LNCaP clone FGC (cell line): ENCODE results near the gene LRP3.

ENCODE experiments used
- DNase-seq: peaks from one replicate; pipeline ENCODE4 v3.0.0-alpha.2; 2011; ENCODE audit warnings: low read depth
- H3K4me3 ChIP-seq: 2 replicates; pipeline ENCODE4 v1.5.1; 2011; ENCODE audit warnings: mild to moderate bottlenecking, low read depth, low read length, control low read depth
- TF ChIP-seq, protein P1 (sequence below): IDR thresholded peaks from 2 replicates; pipeline ENCODE4 v1.5.1; 2012; ENCODE audit warnings: mild to moderate bottlenecking; ENCODE audit not compliant: control insufficient read depth, insufficient read depth; ENCODE audit errors: extremely low read depth

The LRP3 gene

DNA sequence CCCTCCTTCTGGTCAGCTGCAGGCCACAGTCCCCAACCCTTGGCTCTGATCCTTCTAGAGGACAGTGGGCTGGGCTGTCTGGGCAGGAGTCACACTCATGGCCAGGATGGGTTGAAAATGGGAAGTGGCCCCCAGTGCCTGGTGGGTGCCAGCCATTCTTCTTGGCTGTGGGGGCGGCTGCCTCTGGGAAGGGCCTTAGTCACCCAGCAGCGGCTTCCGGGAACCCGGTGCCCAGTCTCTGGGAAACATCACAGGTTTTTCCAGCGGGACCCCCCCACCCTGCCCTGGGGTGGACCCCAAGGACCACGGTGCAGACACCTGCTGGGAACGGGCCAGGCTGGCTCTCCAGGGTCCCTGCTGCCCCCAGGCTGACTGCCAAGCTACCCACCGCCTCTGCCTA, 58.8 kb downstream of the LRP3 start:
- TF ChIP-seq, protein P1, sequence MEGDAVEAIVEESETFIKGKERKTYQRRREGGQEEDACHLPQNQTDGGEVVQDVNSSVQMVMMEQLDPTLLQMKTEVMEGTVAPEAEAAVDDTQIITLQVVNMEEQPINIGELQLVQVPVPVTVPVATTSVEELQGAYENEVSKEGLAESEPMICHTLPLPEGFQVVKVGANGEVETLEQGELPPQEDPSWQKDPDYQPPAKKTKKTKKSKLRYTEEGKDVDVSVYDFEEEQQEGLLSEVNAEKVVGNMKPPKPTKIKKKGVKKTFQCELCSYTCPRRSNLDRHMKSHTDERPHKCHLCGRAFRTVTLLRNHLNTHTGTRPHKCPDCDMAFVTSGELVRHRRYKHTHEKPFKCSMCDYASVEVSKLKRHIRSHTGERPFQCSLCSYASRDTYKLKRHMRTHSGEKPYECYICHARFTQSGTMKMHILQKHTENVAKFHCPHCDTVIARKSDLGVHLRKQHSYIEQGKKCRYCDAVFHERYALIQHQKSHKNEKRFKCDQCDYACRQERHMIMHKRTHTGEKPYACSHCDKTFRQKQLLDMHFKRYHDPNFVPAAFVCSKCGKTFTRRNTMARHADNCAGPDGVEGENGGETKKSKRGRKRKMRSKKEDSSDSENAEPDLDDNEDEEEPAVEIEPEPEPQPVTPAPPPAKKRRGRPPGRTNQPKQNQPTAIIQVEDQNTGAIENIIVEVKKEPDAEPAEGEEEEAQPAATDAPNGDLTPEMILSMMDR = no peak
- H3K4me3 ChIP-seq = no peak overlapping the region
- DNase-seq = no peak

DNA sequence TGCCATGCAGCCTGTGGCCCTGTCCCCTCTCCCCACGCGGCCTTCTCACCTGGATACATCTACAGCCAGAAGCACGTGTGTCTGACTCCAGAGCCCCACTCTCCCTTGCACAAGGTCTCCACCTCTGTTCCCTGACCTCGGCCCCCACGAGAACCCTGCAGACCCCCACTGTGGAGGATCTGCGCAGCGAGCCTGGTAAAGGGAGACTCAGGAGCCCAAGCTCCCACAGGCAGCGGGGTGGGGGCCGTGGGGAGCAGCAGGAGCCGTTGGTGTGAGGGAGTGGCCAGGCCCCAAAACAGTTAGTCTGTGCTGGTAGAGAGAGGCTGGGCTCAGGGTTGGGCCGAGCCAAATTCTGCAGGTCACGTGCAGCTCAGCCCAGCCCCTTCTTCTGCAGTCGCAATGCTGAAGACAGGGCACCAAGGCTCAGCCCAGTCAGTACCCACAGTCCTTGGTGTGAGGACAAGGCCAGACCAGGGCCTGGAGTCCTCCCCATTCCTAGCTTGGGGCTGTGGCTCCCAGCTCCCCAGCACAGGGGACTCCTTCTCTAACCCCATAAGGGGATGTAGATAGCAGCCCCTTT, 60.2 kb downstream of the LRP3 start:
- DNase-seq = no peak
- TF ChIP-seq, protein P1 = no peak
- H3K4me3 ChIP-seq = no peak overlapping the region

DNA sequence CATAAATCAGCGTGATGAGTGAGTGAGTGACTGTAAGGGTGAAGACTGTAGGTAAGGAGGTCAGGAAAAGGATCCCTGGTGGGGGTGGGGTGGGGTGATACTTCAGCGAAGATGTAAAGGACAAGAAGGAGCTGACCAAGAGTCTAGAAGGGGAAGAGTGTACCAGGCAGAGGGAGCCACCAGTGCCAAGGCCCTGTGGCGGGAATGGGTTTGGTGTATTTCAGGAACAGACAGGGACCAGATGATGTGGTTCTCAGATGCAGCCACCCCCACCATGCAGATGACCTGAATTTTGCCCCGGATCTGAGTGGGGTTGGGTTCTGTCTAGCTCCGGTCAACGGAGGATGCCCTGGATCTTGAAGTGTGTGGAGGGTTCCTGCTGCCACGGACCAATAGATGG, 61.7 kb downstream of the LRP3 start:
- no peak for DNase-seq
- H3K4me3 ChIP-seq = no peak overlapping the region
- TF ChIP-seq, protein P1 = no peak

DNA sequence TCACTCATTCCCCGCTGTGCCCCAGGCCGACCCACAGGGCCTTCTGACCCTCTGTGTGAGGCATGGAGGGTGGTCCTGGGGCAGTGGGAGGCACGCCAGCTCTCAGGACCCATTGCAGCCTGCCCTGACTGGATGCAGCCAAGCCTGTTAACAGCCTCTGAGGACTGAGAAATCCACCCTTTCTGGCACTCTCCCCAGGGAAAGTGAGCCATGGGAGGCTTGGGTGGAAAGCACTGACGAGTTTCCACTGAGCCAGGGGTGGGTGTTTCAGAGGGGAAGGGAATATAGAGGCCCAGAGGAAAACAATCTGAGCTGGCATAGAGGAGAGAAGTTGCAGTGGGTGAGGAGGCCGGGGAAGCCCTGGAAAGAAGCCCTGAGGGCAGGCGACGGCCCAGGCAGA, 62.1 kb downstream of the LRP3 start:
- TF ChIP-seq, protein P1 = no peak
- no peak overlapping the region for H3K4me3 ChIP-seq
- no peak for DNase-seq

DNA sequence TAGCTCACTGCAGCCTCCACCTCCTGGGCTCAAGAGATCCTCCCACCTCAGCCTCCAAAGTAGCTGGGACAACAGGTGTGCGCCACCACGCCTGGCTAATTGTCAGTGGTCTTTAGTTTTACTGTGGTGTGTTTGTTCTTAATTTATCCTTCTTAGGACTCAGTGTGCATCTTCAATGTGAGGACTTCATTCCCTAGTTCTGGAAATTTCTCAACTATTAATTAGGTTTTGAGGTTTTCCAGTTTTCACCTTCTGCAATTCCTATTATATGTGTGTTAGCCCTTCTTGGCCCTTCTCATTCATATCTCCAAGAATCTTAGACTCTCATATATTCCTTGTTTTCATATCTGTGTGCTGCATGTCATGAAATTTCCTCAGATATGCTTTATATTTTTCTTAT, 63.7 kb downstream of the LRP3 start:
- TF ChIP-seq, protein P1 = no peak
- H3K4me3 ChIP-seq = no peak overlapping the region
- no peak for DNase-seq
